ENCODE results near the gene NCAM1. TPM values are rescaled to one million over a fixed set of nuclear protein-coding genes. Genes with fewer than 3 reads are reported as not detected.

Gene NCAM1
- total and polyA plus RNA-seq, 9 of the 15 experiments (the other 6 are each of a cell fraction or from before 2014, with no cell fraction given), result 0.09 to 0.23 TPM; not detected in 7

- Histone ChIP-seq H3K27ac (ENCODE audit: extremely low read depth, low read depth, low read length) (no peak overlapping the region), H3K9me3 (replicated peaks; ENCODE audit: control insufficient read depth, insufficient read depth, low read depth, low read length) (no peaks in the 10 kb centered on the region), H3K4me2 (ENCODE audit: insufficient read depth, low read length) (no peak overlapping the region), H3K9ac (ENCODE audit: insufficient read depth in 1 of 2, low read depth in 2 of 2, low read length in 2 of 2) (no peak overlapping the region), H3K9me1 (ENCODE audit: control insufficient read depth, insufficient read depth, low read length) (no peaks in the 10 kb centered on the region), H3K27me3 (ENCODE audit: control insufficient read depth in 2 of 2, insufficient read depth in 2 of 2, low read length in 2 of 2) (no peaks in the 10 kb centered on the region), H4K20me1 (replicated peaks; ENCODE audit: control insufficient read depth, insufficient read depth, low read length) (no peaks in the 10 kb centered on the region), H3K36me3 (ENCODE audit: control insufficient read depth, insufficient read depth, low read length) (no peaks in the 10 kb centered on the region), H3K4me3 (no peak overlapping the region), H3K79me2 (ENCODE audit: control insufficient read depth, insufficient read depth, low read length) (no peaks in the 10 kb centered on the region), H3K4me1 (replicated peaks in 1 of 2; ENCODE audit: control insufficient read depth in 2 of 2, insufficient read depth in 2 of 2, low read length in 2 of 2) (no peaks in the 10 kb centered on the region), H2AFZ (ENCODE audit: low read depth, low read length) (no peak overlapping the region)
- no peak for DNase-seq (ENCODE audit: extremely low read depth in 1 of 4, low spot score in 3 of 4)
- intact Hi-C loops (cut with micrococcal nuclease), result no loop called here
- ChIA-PET POLR2A (no interaction called here), CTCF (ENCODE audit: low intra/inter-chr PET ratio) (no interaction called here)
- WGBS (ENCODE audit: insufficient coverage, low coverage, missing lambda C conversion rate), result 6% methylated on average over 2 of the region's 2 CpGs
- in situ Hi-C loops (cut with MboI), result no loop called here
- FAIRE-seq, result no peak
- no TSS peak for BruUV-seq (replicated peaks)
- TF ChIP-seq CREB3 (tag; conservative IDR thresholded peaks at IDR 0.05; ENCODE audit: low read depth) (no peak), PCBP1 (IDR thresholded peaks at IDR 0.05; ENCODE audit: low read depth, low read length, poor library complexity, severe bottlenecking) (no peak), RBM15 (IDR thresholded peaks at IDR 0.05; ENCODE audit: insufficient read depth, low read length) (no peak), ZNF639 (CRISPR knock-in tag; conservative IDR thresholded peaks at IDR 0.05 in 1 of 2, IDR thresholded peaks at IDR 0.05 in 1 of 2) (no peak), SRSF1 (IDR thresholded peaks at IDR 0.05; ENCODE audit: low read depth, low read length) (no peak)
- TF ChIP-seq, protein P1, sequence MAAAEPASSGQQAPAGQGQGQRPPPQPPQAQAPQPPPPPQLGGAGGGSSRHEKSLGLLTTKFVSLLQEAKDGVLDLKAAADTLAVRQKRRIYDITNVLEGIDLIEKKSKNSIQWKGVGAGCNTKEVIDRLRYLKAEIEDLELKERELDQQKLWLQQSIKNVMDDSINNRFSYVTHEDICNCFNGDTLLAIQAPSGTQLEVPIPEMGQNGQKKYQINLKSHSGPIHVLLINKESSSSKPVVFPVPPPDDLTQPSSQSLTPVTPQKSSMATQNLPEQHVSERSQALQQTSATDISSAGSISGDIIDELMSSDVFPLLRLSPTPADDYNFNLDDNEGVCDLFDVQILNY (CRISPR knock-in tag; IDR thresholded peaks at IDR 0.05), result no peak
- ATAC-seq, result no peak
Measured at GRCh38 chr11:113105592-113105991, 144.4 kb downstream of the NCAM1 start.

All from K562 (cell line).